Measurements from ENCODE around the gene OR8A1.
"Not testable (repeated sequence)": the region's sequence is repeated elsewhere in the genome, so short reads cannot be mapped to it uniquely, and the experiment has no call there.

The OR8A1 gene

GRCh38 chr11:124586238-124586860, 16.6 kb downstream of the OR8A1 start:
- no peak overlapping the region for H3K4me3 ChIP-seq (ENCODE audit: low read depth, low read length)
- DNase-seq (ENCODE audit: low read depth): no peak
- peak; percentile 65 for TF ChIP-seq CTCF (IDR thresholded peaks at IDR 0.05; ENCODE audit: low read depth, low read length, missing control alignments)

- no peak for DNase-seq (ENCODE audit: low read depth)
- no peak for TF ChIP-seq CTCF (IDR thresholded peaks at IDR 0.05; ENCODE audit: low read depth, low read length, missing control alignments)
- H3K4me3 ChIP-seq (ENCODE audit: low read depth, low read length): no peak overlapping the region
Observed at GRCh38 chr11:124591430-124591829, 21.6 kb downstream of the OR8A1 start.

GRCh38 chr11:124592627-124593026, 22.8 kb downstream of the OR8A1 start:
- DNase-seq (ENCODE audit: low read depth): no peak
- TF ChIP-seq CTCF (IDR thresholded peaks at IDR 0.05; ENCODE audit: low read depth, low read length, missing control alignments): no peak

GRCh38 chr11:124595302-124595701, 25.5 kb downstream of the OR8A1 start:
- no peak overlapping the region for H3K4me3 ChIP-seq (ENCODE audit: low read depth, low read length)
- TF ChIP-seq CTCF (IDR thresholded peaks at IDR 0.05; ENCODE audit: low read depth, low read length, missing control alignments): no peak
- no peak for DNase-seq (ENCODE audit: low read depth)

More at GRCh38 chr11:124592627-124593026, 22.8 kb downstream of the OR8A1 start:
- no peak overlapping the region for H3K4me3 ChIP-seq (ENCODE audit: low read depth, low read length)

- no peak for DNase-seq (ENCODE audit: low read depth)
- TF ChIP-seq CTCF (IDR thresholded peaks at IDR 0.05; ENCODE audit: low read depth, low read length, missing control alignments): no peak
- no peak overlapping the region for H3K4me3 ChIP-seq (ENCODE audit: low read depth, low read length)
Observed at GRCh38 chr11:124597626-124598025, 27.8 kb downstream of the OR8A1 start.

- no peak for TF ChIP-seq CTCF (IDR thresholded peaks at IDR 0.05; ENCODE audit: low read depth, low read length, missing control alignments)
- DNase-seq (ENCODE audit: low read depth): no peak
- H3K4me3 ChIP-seq (ENCODE audit: low read depth, low read length): no peak overlapping the region
Observed at GRCh38 chr11:124600621-124601320, 31.0 kb downstream of the OR8A1 start.

- no peak for TF ChIP-seq CTCF (IDR thresholded peaks at IDR 0.05; ENCODE audit: low read depth, low read length, missing control alignments)
- no peak for DNase-seq (ENCODE audit: low read depth)
- H3K4me3 ChIP-seq (ENCODE audit: low read depth, low read length): no peak overlapping the region
Observed at GRCh38 chr11:124602193-124602592, 32.4 kb downstream of the OR8A1 start.

- not testable (repeated sequence) for H3K4me3 ChIP-seq (ENCODE audit: low read depth, low read length); DNase-seq (ENCODE audit: low read depth)
Observed at GRCh38 chr11:124602723-124603122, 32.9 kb downstream of the OR8A1 start.
